GM19467 (cell line): ENCODE measurements around the gene SATL1.
"Not testable (repeated sequence)": the region's sequence is repeated elsewhere in the genome, so short reads cannot be mapped to it uniquely, and the experiment has no call there.

Source experiments
- ATAC-seq: cut with Tn5 transposase; IDR thresholded peaks from one replicate; pipeline ENCODE4 v1.9.1; 2021; ENCODE audit warnings: mild to moderate bottlenecking, moderate library complexity; ENCODE audit not compliant: unreplicated experiment

Gene SATL1

DNA sequence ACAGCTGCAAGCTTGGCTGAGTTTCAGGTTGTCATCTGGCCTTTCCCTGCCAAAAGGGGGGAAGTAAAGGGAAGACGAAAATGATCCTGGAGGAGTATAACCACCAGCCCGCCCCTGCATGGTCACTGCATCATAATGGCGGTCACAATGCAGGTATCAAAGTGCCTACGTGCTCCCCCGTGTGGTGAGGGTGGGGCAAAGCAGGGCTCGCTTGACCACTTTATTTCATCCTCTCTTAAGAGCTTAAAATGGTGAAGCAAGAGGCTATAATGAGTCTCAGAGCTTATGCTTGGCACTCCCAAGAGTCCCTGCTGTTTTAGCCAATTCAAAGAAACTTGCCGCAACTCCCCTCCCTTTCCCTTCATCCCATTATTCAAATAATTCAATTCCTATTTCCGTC lies 134.3 kb downstream of the SATL1 start:
- no peak for ATAC-seq

- ATAC-seq, result no peak
Observed at GRCh38 chrX:85108165-85108564, 135.4 kb downstream of the SATL1 start.

DNA sequence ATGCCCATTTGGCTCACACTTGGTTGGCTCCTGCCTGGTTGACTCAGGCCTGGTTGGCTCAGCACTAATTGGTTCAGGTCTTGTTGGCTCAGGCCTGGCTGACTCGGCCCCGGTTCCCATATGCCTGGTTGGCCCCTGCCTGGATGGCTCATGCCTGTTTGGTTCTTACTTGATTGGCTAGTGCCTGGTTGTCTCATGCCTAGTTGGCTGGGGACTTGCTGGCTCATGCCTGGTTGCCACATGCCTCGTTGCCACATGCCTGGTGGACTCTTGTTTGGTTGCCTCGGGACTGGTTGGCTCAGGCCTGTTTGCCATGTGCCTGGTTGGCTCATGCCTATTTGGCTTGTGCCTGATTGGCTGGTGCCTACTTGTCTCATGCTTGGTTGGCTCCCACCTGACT lies 136.2 kb downstream of the SATL1 start:
- ATAC-seq, result no peak

- ATAC-seq, result no peak
Observed at GRCh38 chrX:85089321-85089840, 154.2 kb downstream of the SATL1 start.

GRCh38 chrX:85084770-85085393 lies 158.7 kb downstream of the SATL1 start:
- ATAC-seq, result peak; percentile 91

DNA sequence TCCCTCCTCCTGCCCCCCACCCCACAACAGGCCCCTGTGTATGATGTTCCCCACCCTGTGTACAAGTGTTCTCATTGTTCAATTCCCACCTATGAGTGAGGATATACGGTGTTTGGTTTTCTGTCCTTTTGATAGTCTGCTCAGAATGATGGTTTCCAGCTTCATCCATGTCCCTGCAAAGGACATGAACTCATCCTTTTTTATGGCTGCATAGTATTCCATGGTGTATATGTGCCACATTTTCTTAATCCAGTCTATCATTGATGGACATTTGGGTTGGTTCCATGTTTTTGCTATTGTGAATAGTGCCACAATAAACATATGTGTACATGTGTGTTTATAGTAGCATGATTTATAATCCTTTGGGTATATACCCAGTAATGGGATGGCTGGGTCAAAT lies 166.3 kb downstream of the SATL1 start:
- not testable (repeated sequence) for ATAC-seq

DNA sequence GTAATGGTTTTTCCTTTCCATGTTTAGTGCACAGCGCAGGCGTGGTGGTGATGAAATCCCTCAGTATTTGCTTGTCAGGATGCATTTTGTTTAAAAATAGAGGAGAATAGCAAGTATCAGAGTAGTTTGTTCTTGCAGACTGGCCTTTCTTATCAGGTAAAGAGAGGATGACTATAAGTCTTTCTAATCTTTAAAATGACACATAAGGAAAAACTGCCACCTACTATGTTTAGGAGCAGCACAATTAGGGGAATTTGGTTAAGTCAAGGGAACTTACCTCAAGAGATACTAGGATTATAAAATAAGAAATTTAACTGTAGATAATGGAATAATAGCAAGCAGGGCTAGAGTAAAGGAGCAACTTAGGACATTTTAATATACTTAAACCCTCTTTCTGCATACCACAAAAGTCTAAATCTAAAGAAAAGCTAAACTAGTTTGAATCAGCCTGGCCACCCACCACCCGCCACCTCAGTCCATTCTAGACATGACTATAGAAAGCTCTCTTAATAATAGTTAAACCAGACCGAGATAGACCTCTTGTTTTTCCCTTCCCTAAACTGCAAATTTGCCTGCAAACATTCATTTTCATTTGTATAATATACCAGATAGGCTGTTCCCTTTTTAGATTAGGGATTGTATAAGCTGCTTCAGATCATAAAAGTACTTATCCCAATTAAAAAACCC lies 177.9 kb downstream of the SATL1 start:
- no peak for ATAC-seq

GRCh38 chrX:85052636-85053343 lies 190.8 kb downstream of the SATL1 start:
- ATAC-seq, result no peak

- ATAC-seq, result no peak
Observed at GRCh38 chrX:85052205-85052604, 191.4 kb downstream of the SATL1 start.

DNA sequence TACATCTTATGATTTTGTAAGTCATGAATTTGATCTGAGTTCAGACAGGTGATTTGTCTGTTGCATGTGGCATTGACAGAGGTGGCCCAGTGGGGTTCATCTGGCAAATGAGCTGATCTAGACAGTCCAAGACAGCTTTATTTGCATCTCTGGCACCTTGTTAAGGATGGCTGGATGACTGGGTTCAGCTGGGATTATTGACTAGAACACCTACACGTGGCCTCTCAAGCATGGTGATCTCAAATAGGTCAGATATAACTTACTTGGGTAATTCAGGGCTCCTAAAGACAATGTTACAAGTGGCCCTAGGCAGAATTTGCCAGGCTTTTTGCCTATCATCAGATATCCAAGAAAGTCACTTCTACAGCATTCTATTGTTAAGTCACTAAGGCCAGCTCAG lies 192.0 kb downstream of the SATL1 start:
- ATAC-seq, result no peak
